NB4 (cell line): ENCODE results near the gene ILK.

Experiments
- DNase-seq: peaks from one replicate; pipeline ENCODE4 v3.0.0; 2010; ENCODE audit warnings: low read depth
- H3K4me3 ChIP-seq: one replicate; pipeline ENCODE4 v1.5.1; 2011; ENCODE audit warnings: mild to moderate bottlenecking, low read depth, low read length, moderate library complexity
- MYC ChIP-seq: IDR thresholded peaks from 2 replicates; pipeline ENCODE4 v1.6.1; 2011; ENCODE audit warnings: low read depth, low read length
- POLR2A ChIP-seq: IDR thresholded peaks from 2 replicates; pipeline ENCODE4 v1.6.1; 2011; ENCODE audit warnings: mild to moderate bottlenecking; ENCODE audit not compliant: insufficient read length; ENCODE audit errors: extremely low read depth
- TF ChIP-seq, protein P1 (sequence below): IDR thresholded peaks from one replicate; pipeline ENCODE4 v1.5.1; 2012; ENCODE audit warnings: low read depth, low read length
- TF ChIP-seq, protein P2 (sequence below): IDR thresholded peaks from 2 replicates; pipeline ENCODE4 v1.6.1; 2011; ENCODE audit warnings: low read depth, low read length

The ILK gene

DNA sequence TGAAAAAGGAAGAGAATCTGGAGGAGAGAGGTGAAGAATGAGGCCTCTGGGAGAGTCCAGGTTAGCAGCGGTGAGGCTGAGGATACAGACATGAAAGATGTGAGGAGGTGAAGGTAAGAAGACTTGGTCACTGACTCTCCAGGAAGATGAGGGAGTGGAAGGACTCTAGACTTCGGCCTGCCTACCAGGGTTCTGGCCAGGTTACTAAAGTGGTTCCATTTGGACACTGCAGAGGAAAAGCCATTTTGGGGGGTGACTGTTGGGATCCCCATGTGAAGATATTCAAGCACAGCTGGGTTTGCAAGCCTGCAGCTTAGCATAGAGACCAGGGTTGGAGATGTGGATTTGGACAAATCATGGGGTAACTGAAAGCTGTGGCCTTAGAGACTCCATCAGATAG lies 44.3 kb downstream of the ILK start:
- TF ChIP-seq, protein P1, sequence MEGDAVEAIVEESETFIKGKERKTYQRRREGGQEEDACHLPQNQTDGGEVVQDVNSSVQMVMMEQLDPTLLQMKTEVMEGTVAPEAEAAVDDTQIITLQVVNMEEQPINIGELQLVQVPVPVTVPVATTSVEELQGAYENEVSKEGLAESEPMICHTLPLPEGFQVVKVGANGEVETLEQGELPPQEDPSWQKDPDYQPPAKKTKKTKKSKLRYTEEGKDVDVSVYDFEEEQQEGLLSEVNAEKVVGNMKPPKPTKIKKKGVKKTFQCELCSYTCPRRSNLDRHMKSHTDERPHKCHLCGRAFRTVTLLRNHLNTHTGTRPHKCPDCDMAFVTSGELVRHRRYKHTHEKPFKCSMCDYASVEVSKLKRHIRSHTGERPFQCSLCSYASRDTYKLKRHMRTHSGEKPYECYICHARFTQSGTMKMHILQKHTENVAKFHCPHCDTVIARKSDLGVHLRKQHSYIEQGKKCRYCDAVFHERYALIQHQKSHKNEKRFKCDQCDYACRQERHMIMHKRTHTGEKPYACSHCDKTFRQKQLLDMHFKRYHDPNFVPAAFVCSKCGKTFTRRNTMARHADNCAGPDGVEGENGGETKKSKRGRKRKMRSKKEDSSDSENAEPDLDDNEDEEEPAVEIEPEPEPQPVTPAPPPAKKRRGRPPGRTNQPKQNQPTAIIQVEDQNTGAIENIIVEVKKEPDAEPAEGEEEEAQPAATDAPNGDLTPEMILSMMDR = no peak
- TF ChIP-seq POLR2A (no peak), MYC (no peak)
- TF ChIP-seq, protein P2, sequence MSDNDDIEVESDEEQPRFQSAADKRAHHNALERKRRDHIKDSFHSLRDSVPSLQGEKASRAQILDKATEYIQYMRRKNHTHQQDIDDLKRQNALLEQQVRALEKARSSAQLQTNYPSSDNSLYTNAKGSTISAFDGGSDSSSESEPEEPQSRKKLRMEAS = no peak
- H3K4me3 ChIP-seq = no peak overlapping the region
- no peak for DNase-seq

DNA sequence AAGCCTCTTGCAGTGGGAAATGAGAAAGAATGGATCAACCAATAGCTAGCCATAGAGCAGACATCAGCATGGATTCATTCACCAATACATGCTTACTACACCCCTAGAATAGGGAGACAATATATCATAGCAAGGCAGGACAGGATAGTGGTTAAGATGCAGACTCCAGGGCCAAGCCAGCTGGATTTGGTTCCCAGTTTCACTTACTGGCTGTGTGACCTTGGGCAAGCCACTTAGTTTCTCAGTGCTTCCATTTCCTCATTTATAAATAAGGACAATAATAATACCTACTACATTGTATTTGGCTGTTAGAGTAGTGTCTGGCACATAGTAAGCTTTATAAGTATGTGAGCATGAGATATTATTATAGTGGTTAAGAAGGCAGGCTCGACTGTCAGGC lies 44.9 kb downstream of the ILK start:
- TF ChIP-seq MYC = no peak
- TF ChIP-seq, protein P2 = no peak
- TF ChIP-seq POLR2A = no peak
- TF ChIP-seq, protein P1 = no peak

DNA sequence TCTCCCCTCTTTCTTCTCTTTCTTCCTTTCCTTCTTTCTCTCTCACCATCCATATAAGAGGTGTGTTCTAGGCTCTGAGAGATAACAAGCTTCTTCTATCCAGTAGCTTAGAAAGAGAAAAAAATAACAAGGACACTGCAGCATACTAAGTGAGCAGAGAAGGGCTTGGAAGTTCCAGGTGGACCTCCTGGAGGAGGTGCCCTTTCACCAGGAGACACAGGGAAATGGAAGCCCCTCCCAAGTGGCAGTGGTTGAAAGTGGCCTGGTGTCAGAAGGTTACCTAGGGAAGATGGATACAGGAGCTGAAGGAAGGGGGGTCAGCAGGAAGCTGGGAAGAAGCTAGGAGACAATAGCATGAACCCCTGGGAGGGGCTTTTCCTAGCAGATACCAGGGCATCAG lies 46.5 kb downstream of the ILK start:
- TF ChIP-seq MYC (no peak), POLR2A (no peak)
- TF ChIP-seq, protein P2 = no peak
- TF ChIP-seq, protein P1 = no peak
- no peak for DNase-seq
- no peak overlapping the region for H3K4me3 ChIP-seq

More for the DNA sequence above, 44.9 kb downstream of the ILK start:
- peak; percentile 31 for DNase-seq
- no peak overlapping the region for H3K4me3 ChIP-seq

DNA sequence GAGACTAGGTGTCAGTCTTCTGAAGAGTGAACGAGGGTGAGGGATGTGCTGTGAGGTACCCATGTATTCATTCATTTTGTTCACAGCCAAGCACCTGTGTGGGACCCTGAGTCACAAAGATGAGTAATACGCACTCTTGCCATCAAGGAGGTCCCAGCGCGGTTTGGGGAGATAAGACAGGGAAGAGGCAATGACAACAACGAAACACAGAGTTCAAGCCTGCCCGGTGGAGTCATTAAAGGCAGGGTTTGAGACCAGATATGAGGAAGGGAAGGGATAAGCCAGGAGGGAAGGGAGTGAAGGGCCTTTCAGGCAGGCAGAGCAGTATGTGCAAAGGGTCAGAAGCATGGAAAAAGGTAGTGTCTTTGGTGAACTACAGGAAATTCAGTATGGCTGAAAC lies 47.4 kb downstream of the ILK start:
- no peak overlapping the region for H3K4me3 ChIP-seq
- TF ChIP-seq, protein P1 = no peak
- TF ChIP-seq MYC (no peak), POLR2A (no peak)
- TF ChIP-seq, protein P2 = no peak
- DNase-seq = no peak

DNA sequence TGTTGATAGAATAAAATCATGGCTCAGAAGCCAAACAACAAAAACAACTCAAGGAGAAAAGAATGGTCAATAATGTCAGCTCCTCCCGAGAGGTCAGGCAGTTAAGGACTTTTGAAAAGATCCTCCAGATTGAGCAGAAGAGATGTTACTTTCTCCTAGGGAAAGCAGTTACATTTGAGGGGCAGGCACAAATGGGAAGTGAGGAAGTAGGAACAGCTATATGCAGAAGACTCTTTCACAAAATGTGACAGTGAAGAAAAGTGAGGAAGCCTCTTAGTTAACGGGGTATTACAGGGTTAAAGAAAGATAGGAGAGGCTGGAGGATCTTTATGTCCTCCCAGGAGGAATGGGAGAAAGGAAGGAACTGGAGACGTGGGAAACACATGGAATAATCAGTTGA lies 48.6 kb downstream of the ILK start:
- DNase-seq = no peak
- TF ChIP-seq, protein P2 = no peak
- TF ChIP-seq MYC (no peak), POLR2A (no peak)
- TF ChIP-seq, protein P1 = no peak

More for the DNA sequence above, 48.6 kb downstream of the ILK start:
- H3K4me3 ChIP-seq = no peak overlapping the region
